GM12874 (cell line): ENCODE data around the gene ADAMTS17.

Experiments
- TF ChIP-seq, protein P1 (sequence below): IDR thresholded peaks from 2 replicates; pipeline ENCODE4 v1.5.1; 2011; ENCODE audit warnings: low read depth, mild to moderate bottlenecking, control low read depth, low read length, moderate library complexity; ENCODE audit not compliant: insufficient read depth

The ADAMTS17 gene

GRCh38 chr15:99962006-99962561, 379.7 kb downstream of the ADAMTS17 start:
- TF ChIP-seq, protein P1, sequence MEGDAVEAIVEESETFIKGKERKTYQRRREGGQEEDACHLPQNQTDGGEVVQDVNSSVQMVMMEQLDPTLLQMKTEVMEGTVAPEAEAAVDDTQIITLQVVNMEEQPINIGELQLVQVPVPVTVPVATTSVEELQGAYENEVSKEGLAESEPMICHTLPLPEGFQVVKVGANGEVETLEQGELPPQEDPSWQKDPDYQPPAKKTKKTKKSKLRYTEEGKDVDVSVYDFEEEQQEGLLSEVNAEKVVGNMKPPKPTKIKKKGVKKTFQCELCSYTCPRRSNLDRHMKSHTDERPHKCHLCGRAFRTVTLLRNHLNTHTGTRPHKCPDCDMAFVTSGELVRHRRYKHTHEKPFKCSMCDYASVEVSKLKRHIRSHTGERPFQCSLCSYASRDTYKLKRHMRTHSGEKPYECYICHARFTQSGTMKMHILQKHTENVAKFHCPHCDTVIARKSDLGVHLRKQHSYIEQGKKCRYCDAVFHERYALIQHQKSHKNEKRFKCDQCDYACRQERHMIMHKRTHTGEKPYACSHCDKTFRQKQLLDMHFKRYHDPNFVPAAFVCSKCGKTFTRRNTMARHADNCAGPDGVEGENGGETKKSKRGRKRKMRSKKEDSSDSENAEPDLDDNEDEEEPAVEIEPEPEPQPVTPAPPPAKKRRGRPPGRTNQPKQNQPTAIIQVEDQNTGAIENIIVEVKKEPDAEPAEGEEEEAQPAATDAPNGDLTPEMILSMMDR: no peak

DNA sequence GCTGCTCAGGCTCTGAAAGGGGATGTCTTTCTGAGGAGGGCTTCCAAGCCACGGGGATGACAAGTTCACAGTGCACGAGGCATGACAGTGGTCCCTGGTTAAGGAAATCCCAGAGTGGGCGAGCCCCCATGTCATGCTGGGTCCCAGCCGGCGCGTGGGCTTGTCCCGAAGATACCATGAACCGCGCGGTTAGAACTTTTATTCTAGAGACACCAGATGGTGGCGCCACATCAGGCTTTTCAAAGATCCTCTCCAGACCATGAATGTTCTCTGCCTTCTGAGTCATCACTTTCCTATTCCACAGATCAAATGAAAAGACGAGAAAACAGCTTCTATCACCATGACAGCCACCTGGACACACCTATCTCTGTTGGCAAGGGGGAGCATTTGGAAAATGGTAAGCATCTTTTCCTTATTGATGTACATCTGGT, 380.7 kb downstream of the ADAMTS17 start:
- TF ChIP-seq, protein P1: no peak

GRCh38 chr15:99959326-99959725, 382.4 kb downstream of the ADAMTS17 start:
- TF ChIP-seq, protein P1: no peak

- TF ChIP-seq, protein P1: no peak
Observed at GRCh38 chr15:99958426-99959097, 383.2 kb downstream of the ADAMTS17 start.

GRCh38 chr15:99957642-99958013, 384.1 kb downstream of the ADAMTS17 start:
- TF ChIP-seq, protein P1: no peak

- TF ChIP-seq, protein P1: no peak
Observed at GRCh38 chr15:99956820-99957641, 384.7 kb downstream of the ADAMTS17 start.

DNA sequence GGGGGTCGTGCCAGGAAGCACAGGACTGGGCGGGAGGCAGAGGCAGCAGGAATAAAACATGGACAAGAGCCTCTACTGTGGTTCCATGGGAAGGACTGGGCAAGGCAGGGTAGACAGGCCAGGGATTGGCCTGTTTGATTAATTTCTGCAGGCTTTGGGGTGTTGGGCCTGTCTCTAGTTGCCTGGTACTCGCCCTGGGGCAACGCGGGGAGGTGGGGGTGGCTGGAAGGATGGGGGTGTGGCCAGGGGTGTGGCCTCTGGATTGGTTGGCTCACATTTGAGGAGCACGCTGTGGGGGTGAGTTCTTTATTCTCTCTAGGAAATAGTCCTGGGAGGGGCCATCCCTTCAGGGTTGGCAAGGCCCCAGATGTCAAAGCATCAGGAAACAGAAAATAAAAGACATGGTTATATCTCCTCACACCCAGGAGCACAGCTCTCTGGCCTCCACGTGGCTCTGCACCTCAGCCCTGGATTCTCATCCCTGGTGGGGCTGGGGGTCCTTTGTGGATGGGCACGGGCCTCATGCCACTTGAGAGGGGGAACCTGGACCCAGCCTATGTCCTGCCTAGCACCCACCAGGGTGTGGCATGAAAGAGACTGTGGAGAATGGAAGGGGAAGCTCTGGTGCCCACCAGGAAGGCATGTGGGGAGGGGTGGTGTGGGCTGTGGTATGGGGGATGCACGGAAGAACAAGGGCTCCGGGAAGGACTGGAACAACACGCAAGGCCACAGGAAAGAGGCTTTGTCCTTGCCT, 385.6 kb downstream of the ADAMTS17 start:
- TF ChIP-seq, protein P1: no peak
